HG02840 (cell line): ENCODE data around the gene HSD17B14.
"Not testable (repeated sequence)": the region's sequence is repeated elsewhere in the genome, so short reads cannot be mapped to it uniquely, and the experiment has no call there.

Source experiments
- ATAC-seq: cut with Tn5 transposase; IDR thresholded peaks from one replicate; pipeline ENCODE4 v1.9.1; 2021; ENCODE audit warnings: mild to moderate bottlenecking, moderate library complexity, moderate number of reproducible peaks; ENCODE audit not compliant: unreplicated experiment, low FRiP score

Gene HSD17B14

DNA sequence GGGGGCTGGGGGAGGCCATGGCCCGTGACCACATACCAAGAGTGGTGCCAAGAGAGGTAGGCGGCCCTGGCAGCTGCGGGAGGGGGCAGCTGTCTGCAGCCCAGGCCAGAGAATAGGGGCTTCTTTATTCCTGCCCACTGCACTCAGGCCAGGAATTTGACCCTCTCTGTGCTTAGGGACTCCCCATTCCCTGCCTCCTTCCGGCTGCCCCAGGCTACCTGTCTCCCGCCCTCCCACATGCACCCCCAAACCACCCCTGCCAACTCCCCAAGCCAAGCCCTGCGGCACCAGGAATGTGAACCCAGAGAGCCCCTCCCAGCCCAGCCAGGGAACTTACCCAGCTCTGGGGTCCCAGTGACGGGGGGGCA, 31.4 kb upstream of the HSD17B14 start:
- no peak for ATAC-seq

DNA sequence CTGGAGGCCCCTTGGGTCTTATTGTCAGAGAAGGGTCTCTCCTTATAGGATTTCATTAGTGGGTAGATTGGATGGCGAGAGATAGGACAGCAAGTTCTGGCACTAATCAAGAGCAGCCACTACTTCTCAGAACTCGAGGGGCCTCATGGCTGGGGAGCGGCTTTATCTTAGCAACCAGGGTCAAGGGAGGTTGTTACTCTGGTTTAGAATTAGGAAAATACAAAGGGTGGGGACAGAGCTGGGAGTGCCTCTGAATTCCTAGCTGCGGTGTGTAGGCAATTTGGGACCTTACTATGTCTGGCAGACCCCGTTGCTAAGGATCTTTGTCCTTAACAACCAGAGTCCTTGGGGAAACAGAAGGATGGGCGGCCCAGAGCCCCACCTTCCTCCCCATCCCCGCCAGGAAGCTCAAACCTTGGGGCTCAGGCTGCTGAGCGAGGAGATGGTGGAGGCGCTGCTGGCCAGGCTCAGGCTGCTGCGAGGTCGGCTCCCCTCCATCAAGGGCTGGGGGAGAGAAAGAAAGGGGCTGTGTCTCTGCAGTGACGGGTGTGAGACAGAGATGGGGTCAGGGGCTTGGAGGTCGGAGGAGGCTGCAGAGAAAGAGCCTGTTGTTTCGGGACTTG, 30.9 kb upstream of the HSD17B14 start:
- ATAC-seq, result no peak

DNA sequence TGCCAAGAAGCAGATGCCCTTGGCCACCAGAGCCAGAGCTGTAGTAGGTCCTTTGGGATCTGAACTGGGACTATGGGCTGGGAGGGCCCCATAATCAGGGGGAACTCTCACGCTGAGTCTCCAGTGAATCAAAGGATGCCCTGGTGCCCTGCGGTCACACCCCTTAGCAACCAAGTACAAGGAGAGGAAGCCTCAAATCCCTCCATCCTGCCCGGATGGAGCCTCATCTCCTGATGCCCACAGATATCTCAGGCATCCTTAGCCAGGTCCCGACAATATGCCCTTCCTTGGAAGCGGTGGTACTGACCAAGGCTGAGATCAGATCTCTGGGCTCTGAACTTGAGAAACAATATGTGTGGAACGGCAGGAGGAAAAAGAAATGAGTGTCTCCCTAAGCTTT, 30.4 kb upstream of the HSD17B14 start:
- ATAC-seq, result no peak

DNA sequence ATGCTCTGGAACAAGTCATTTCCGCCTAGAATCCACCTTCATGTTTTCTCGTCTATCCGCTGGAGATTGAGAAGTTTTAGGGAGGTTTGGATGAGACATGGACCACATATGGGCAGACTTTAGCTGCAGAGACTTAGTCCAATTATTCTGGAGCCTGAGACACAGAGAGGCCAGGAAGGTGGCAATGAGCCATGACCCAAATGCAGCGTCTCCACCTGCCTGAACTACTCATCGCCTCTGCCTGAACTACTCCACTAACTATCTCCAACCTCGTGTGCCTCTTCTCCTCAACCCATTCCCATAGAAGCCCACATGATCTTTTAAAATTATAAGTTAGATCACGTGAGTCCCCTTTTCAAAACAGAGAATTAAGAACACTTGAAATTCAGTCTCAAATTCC, 26.5 kb upstream of the HSD17B14 start:
- ATAC-seq, result no peak

DNA sequence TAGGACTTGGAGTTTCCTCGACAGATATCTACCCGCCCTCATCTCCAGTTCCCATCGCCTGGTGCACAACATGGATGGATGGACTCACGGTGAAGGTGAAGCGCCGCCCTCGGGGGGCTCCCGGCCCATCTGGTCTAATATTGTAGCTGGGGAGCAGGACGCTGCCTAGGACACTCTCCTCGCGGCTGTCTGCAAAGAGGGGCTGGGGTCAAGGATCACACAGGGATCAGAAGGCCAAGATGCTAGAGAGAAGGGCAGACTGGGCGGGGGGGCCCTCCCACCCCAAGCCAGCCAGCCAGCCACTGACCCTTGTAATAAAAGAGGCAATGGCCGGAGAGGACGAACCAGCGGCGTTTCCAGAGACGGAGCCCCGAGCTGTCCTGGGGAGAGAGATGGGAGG, 25.0 kb upstream of the HSD17B14 start:
- no peak for ATAC-seq

DNA sequence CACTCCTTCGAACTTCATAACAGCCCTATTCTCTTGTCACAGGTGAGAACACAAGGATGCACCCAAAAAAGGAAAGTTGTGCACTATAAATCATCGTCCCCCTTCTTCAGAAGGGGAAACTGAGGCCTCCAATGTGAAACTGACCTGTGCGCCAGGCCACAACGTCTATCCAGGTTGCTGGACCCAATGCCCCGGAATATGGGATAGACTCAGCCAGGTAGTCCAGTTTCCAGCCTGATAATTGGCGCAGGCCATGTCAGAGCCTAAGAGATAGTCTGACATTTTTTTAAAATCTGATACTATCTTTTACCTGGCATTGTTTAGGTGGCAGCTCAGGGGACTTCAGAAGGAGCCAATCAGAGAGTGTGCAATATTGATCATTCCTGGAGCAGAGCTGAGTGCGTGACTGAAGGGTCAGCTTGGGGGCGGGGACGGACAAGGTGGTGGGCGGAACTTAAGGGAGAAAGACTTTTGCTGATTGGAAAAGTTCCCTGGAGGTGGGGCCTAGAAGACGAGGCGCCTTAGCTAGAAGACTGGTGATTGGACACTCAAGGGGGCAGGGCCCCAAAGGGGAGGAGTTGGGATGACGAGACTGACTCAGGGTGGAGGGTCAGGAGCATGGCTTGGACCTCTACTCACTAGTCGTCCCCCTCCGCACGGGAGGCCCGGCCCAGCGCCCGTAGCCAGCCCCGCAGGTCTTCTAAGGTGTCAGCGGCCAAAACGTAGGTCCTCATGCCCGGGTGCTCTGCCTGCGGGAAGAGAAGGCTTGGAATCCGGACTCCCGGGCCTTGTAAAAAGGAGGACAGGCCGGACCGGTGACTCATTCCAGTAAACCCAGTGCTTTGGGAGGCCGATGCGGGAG, 23.7 kb upstream of the HSD17B14 start:
- ATAC-seq, result no peak

DNA sequence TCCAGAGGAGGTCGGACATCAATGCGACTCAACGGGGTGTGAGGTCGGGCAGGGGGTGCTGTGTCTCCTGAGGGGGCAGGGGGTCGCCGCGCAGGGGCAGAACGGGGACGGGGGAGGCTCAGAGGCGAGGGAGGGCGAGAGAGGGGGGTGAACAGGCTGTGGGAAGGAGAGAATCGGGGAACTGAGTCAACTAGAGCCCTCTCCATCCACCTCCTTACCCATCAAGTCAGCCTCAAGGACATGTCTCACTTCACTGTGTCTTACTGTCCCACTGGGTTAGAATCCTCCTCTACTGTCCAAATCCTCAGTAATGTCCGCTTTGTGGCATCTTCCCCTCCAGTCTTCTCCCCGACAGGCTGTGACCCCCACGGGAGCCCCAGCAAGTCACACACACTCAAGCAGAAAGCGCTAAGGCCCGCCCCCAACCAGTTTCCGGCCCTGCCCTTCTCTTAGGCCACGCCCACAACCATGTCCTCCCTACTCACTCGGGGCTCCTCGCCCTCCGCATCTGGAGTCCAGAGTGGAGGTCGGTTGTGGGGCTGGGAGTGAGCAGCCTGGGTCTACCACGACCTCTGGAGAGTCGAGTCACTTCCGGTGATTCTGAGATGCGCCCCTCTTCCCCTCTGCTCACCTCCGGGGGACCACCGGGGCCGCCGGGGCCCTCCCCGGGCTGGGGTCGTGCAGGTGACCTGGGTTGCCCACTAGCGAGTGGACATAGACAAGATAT, 22.9 kb upstream of the HSD17B14 start:
- ATAC-seq, result no peak

DNA sequence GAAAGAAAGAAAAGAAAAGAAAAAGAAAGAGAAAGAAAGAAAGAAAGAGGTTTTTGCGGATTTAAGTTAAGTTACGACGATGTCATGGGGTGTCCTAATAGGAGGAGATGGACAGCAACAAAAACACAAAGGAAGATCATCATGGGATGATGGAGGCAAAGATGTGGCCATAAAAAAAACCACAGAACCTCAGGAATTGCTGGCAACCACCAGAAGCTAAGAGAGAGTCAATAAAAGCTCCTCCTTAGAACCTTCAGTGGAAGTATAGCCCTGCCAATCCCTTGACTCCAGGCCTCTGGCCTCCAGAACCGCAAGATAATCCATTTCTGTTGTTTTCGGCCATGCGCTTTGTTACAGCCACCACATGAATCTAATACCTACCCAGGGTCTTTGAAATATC, 20.6 kb upstream of the HSD17B14 start:
- ATAC-seq, result no peak

DNA sequence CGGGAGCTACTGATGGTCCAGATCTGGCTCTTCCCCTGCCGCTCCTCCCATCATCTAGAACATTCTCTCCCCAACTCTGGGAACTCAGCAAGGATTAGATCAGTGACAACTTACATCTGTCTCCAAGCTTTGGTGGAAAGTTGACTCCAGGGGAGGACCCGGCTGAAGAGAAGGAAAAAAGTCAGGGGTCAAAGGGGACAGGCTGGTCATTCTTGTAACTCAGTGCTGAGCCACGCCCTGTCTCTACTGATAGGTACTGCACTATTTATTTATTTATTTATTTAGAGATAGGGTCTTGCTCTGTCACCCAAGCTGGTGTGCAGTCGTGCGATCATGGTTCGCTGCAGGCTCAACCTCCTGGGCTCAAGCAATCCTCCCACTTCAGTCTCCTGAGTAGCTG, 17.8 kb upstream of the HSD17B14 start:
- ATAC-seq, result no peak

DNA sequence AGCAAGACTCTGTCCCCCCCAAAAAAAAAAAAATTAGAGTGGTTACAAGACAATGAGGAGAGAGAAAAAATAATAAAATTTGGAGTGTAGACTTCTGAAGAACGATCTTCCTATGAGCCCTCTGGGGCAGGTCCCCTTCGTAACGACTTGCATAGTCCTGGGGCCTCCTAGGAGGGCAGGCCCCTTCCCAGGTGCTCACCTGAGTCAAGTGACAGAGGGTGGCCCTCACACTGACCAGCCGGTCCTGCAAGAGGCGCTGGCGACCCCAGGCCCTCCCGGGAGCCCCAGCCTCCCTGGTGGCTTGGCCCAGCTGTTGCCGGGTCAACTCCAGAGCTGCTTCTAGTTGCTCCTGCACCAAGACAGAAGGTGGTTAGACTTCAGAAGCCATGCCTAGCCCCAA, 17.2 kb upstream of the HSD17B14 start:
- no peak for ATAC-seq

DNA sequence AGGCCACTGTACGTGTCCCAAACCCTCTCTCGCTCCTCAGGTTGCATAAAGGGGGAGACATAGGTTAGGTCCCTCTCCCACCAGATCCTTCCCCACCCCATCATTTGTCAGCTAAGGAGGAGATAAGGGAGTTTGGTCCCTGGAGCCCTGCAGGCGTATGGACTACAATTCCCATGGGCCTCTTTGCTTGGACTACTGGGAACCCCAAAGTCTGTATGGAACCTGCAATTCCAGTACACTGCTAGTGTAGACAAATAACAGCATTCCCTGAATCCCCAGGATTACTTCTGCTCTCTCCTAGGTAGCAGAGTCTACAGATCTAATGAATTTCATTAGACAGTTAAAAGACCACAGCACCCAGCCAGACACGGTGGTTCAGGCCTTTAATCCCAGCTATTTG, 16.0 kb upstream of the HSD17B14 start:
- no peak for ATAC-seq

DNA sequence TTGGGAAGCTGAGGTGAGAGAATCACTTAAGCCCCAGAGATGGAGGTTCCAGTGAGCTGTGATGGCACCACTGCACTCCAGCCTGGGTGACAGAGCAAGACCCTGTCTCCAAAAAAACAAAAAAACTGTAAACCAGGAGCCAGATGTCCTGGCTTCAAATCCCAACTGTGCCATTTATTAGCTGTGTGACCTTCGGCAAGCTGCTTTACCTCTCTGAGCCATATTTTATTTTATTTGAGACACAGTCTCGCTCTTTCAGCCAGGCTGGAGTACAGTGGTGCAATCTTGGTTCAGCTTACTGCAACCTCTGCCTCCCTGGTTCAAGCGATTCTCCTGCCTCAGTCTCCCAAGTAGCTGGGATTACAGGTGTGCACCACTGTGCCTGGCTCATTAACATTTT, 10.4 kb upstream of the HSD17B14 start:
- ATAC-seq, result not testable (repeated sequence)

DNA sequence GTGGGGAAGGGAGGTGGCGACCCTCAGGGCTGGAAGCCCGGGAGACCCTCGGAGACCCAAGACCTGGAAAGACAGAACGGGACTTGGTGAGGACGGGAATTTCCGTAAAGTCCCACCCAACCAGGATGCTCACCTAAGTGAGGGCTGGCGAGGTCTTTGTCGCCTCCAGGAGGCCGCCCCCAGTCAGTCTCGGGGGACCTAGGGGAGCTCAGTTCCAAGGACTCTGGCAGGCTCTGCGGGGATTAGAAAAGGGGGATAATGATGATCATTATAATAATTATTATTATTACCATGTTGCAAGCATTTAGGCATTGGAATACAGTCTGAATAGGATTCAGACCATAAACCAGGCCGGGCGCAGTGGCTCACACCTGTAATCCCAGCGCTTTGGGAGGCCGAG, 9.1 kb upstream of the HSD17B14 start:
- no peak for ATAC-seq

DNA sequence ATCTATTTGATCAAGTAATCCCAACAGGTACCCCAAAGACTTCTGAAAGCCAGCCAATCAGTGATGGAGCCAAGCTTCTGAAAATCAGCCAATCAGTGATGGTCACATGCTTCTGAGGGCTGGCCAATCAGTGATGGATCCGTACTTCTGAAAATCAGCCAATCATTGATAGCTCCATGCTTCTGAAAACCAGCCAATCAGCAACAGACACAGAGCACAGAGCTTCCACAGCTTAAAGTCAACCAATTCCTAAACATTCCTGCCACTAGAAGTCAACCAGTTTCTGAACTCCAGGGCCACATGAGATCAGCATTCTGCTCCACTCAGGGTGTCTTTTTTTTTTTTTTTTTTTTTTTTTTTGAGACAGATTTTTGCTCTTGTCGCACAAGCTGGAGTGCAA, 8.2 kb upstream of the HSD17B14 start:
- no peak for ATAC-seq

DNA sequence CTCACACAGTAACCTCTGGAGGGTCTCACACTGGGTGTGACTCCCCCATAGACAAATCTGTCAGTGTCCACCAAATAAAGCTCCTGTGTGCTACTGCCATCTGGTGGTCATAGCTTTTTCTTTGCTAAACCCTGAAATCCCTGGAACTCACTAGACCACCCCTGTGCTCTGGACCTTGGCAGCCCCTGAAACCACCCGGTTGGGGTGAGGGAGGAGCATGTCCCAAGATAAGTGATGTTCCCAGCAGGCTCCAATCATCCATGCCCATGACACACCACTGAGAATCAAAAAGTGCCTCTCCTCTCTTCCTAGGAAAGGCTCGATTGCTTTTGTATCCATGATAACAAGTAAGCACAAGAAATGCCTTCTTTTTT, 6.5 kb upstream of the HSD17B14 start:
- ATAC-seq, result no peak

DNA sequence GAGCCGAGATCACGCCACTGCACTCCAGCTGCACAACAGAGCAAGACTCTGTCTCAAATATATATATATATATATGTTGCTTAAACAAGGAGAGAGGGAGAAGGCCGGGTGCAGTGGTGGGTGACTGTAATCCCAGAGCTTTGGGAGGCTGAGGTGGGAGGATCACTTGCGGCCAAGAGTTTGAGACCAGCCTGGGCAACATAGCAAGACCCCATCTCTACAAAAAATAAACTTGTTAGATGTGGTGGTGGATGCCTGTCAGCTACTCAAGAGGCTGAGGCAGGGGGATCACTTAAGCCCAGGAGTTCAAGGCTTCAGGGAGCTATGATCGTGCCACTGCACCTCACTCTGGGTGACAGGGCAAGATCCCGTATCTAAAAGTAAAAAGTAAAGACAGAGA, 5.3 kb upstream of the HSD17B14 start:
- ATAC-seq, result no peak

DNA sequence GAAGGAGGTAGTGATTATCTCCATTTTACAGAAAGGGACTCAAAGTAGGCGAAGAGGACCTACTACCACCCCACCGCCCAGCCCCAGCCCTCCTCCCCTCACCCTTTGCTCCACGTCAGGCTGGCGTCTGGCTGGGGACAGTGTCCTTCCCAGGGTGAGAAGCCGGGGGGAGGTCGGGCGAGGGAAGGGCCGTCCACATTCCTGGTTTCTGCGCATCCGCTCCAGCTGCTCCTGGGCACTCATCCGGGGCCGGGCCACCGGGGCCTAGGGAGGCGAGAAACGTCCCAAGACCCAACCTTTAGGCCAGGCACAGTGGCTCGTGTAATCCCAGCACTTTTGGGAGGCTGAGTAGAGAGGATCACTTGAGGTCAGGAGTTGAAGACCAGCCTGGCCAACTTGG, 4.8 kb upstream of the HSD17B14 start:
- ATAC-seq, result no peak

DNA sequence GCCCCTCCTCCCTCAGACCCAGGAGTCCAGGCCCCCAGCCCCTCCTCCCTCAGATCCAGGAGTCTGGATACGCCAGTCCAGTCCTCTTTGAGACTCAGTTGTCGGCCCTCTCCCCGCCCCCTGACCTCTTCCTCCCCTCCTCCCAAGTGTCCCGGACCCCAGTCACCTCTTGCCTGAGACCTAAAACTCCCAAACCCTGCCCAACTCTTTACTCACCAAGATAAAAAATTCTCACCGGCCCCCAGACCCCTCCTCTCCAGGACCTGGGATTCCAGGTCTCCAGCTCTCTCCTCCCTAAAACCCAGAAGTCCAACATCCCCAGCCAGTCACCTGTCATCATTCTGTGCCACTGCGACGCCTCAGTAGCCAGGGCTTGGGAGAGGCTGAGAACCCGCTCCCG, 1.4 kb upstream of the HSD17B14 start:
- no peak for ATAC-seq

DNA sequence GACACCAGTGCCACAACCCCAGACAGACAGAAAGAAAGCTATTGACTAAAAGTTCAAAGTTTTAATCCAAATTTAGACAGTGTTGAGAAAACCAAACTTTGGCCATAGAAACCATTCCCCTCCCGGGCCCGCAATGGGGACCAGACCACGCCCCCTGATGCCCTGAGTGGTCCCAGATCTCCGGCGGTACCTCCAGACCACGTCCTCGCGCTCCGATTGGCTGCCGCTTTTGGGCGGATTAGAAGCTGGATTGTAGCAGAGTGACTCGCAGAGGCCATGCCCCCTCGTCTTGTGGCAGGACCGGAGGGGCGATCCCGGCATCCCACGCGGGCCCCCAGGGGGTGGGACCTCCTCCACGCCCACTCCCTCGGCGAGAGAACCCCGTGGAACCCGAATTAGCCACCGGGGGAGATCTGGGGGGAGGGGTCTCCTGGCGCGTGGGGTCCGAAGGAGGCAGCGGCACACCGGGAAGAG, 797 bp upstream of the HSD17B14 start:
- no peak for ATAC-seq

DNA sequence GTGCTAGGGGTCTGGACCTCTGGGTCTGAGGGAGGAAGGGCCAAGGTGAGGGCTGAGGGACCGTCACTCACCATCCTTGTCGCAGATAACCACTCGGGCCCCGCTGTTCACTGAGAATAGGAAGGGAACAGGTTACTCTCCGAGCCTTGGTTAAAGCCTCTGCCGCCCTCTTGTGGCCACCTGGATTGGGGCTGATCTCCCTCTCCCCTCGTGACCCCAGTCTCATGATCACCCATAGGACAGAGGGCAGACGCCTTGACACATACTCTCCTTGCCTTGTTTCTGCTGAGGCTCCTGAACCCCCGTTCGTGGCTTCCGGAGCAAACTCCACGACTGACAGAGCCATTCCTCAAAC, 580 bp downstream of the HSD17B14 start:
- ATAC-seq, result peak; percentile 56

DNA sequence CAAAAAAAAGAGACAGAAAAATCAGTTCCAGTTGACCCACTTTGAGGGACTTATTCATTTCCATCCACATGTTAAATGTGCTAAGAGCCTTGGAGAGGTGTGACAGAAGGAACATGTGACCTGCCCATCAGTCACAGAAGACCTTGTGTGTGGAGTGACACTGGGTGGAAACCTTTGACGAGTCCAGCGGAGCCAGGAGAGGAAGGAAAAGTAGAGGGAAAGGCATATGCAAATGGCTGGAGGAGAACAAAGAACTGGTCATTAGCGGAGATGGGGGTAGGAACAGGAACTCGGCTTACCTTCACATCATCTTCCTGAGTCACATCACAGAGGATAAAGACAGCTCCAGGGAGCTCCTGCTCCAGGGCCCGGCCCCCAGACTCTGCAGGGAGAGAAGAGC, 2.3 kb downstream of the HSD17B14 start:
- no peak for ATAC-seq

DNA sequence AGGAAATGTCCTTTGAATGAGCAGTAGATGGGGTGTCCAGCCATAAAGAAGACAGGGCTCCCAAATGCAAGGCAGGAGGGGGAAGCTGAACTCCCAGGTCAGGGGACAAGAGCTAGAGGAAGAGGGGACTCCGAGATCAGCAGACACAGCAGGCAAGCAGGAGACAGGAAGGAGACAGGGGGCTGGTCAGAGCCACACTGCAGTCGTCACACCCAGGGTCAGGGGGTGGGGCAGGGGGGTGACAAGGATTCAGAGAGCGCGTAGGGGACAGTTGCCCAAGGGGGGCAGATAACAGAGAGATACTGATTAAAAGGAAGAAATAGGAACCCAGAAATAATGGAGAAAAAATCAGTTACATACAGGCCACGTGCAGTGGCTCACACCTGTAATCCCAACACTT, 3.2 kb downstream of the HSD17B14 start:
- no peak for ATAC-seq
